Upper lobe of left lung (tissue), 6 donors: ENCODE measurements around the gene VSIG1. TPM values are rescaled to one million over a fixed set of nuclear protein-coding genes. Genes with fewer than 3 reads are reported as not detected.

Source experiments
- ATAC-seq, 2 donors: fragments of 200-7000 bp; cut with Tn5 transposase; one replicate each; pipeline ENCODE4 v1.9.1; 2022; ENCODE audit warnings: mild to moderate bottlenecking in 2 of 2, moderate library complexity in 2 of 2; ENCODE audit not compliant: low FRiP score in 2 of 2
- DNase-seq, 2 donors: peaks; one replicate each; pipeline ENCODE4 v3.0.0-alpha.2; 2019 to 2020
- H3K27ac ChIP-seq, 4 donors: fragments of 200-600 bp; sonication (generic); one replicate each; pipeline ENCODE4 v1.5.1; 2016 to 2019
- H3K27me3 ChIP-seq, 4 donors: fragments of 200-600 bp; sonication (generic); one replicate each; pipeline ENCODE4 v1.5.1; 2017 to 2019
- H3K36me3 ChIP-seq, 4 donors: fragments of 200-600 bp; sonication (generic); one replicate each; pipeline ENCODE4 v1.5.1; 2016 to 2019
- H3K4me1 ChIP-seq, 4 donors: fragments of 200-600 bp; sonication (generic); one replicate each; pipeline ENCODE4 v1.5.1; 2018 to 2019
- H3K4me3 ChIP-seq, 4 donors: fragments of 200-600 bp; sonication (generic); one replicate each; pipeline ENCODE4 v1.5.1; 2017 to 2019; ENCODE audit warnings: mild to moderate bottlenecking in 2 of 4, moderate library complexity in 1 of 4
- H3K9me3 ChIP-seq, 4 donors: fragments of 200-600 bp; sonication (generic); one replicate each; pipeline ENCODE4 v1.5.1; 2018 to 2019
- CTCF ChIP-seq, 6 experiments: fragments of 450-650 bp in 4 of 6; fragments of 200-600 bp in 2 of 6; sonication (generic) in 2 of 6; IDR thresholded peaks; one replicate each; pipeline ENCODE4 v1.5.1; 2016 to 2019; ENCODE audit warnings: antibody characterized with exemption in 6 of 6
- EP300 ChIP-seq, 4 donors: sonication (generic); formaldehyde crosslinking; IDR thresholded peaks; one replicate each; pipeline ENCODE4 v1.5.1; 2017; ENCODE audit warnings: antibody characterized with exemption in 4 of 4, control low read depth in 2 of 4
- POLR2A ChIP-seq, 4 donors: fragments of 450-650 bp; IDR thresholded peaks; one replicate each; pipeline ENCODE4 v1.5.1; 2016 to 2017; ENCODE audit warnings: antibody characterized with exemption in 4 of 4, mild to moderate bottlenecking in 2 of 4
- POLR2AphosphoS5 ChIP-seq, 2 donors: sonication (generic); formaldehyde crosslinking; IDR thresholded peaks; one replicate each; pipeline ENCODE4 v1.5.1; 2017; ENCODE audit warnings: antibody characterized with exemption in 2 of 2
- WGBS, 2 donors: methylation state at CpG; one replicate each; pipeline ENCODE4 v1.1.5; 2017 to 2018; 5-methylcytosine and 5-hydroxymethylcytosine counted together
- total RNA-seq, 6 donors: library from RNA; depleted of rRNA in 4 of 6; stranded (reverse); fragments of >200 nt in 4 of 6; gene quantifications; one replicate each; pipeline versions ENCODE4 v1.1.0 to v1.2.1, GENCODE V29; 2016 to 2021
- donor health status: DM: no; HTN: no; CAD: no; lungs with moderate emphysema.
- donor health status: DM: no; HTN: yes; CAD: no; lungs with severe emphysema.

Gene VSIG1
- total RNA-seq, 6 donors from 2014 or later: 0.54 to 0.86 (median 0.61) TPM; not detected in 3

- Histone ChIP-seq H3K9me3 (no peaks in the 10 kb centered on the region), H3K4me3 (no peak overlapping the region), H3K27ac (no peak overlapping the region), H3K4me1 (no peaks in the 10 kb centered on the region), H3K27me3 (no peaks in the 10 kb centered on the region), H3K36me3 (no peaks in the 10 kb centered on the region)
- DNase-seq (no peak), ATAC-seq (no peak)
- TF ChIP-seq POLR2A (IDR thresholded peaks at IDR 0.05) (no peak), EP300 (IDR thresholded peaks at IDR 0.05) (no peak), POLR2AphosphoS5 (IDR thresholded peaks at IDR 0.05) (no peak), CTCF (IDR thresholded peaks at IDR 0.05) (no peak)
- 23 to 45% methylated on average over 3 of the region's 3 CpGs for WGBS, 2 donors
These were observed 76.4 kb downstream of the VSIG1 start for GRCh38 chrX:108121291-108121690.

GRCh38 chrX:108122748-108123147 lies 77.9 kb downstream of the VSIG1 start:
- DNase-seq (no peak), ATAC-seq (no peak)
- TF ChIP-seq EP300 (IDR thresholded peaks at IDR 0.05) (no peak), POLR2A (IDR thresholded peaks at IDR 0.05) (no peak), CTCF (IDR thresholded peaks at IDR 0.05) (no peak), POLR2AphosphoS5 (IDR thresholded peaks at IDR 0.05) (no peak)
- no peaks in the 10 kb centered on the region for H3K4me1 ChIP-seq
- no peaks in the 10 kb centered on the region for H3K36me3 ChIP-seq
- H3K27me3 ChIP-seq: no peaks in the 10 kb centered on the region
- 60 to 87% methylated on average over 1 to 2 of the region's 2 CpGs for WGBS, 2 donors
- H3K27ac ChIP-seq: no peak overlapping the region
- no peaks in the 10 kb centered on the region for H3K9me3 ChIP-seq
- no peak overlapping the region for H3K4me3 ChIP-seq

DNA sequence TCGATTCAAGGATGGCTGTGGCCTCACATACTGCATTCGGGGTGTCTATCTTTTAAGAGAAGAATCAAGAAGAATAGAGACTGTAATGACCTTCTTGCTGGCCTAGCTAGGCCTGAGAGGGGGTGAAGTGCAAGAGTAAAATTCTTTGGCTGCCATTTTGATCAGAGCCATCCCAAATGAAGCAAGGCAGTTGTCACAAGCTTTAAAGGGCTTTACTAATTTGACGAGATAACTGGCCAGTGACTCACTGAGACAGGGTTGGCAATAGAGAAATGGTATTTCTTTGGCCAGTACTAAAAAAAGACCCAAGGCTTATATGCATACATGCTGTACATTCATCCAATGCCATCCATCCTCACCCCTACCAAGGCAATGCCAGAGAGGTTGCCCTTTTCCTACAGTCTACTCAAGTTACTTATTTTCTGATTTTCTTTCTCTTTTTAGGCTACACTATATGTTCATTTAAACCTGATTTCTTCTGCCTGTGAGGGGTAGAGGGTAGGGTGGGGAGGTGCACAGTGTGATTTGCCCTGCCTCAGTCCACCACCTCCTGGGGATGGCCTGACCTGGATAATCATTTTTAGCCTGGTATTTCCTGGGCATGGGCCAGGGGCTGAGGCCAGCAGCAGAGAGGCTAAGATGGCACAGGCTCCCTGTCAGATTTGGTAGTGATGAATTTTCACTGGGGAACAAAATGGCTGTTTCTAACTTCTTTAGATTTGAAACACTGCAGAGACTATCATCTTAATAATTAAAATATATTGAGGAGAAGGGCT lies 78.9 kb downstream of the VSIG1 start:
- no peak for ATAC-seq
- Histone ChIP-seq H3K36me3 (no peaks in the 10 kb centered on the region), H3K4me1 (no peaks in the 10 kb centered on the region), H3K4me3 (no peak overlapping the region), H3K27ac (no peak overlapping the region), H3K27me3 (no peaks in the 10 kb centered on the region), H3K9me3 (no peaks in the 10 kb centered on the region)
- no peak for TF ChIP-seq POLR2A (IDR thresholded peaks at IDR 0.05)
- TF ChIP-seq POLR2AphosphoS5 (IDR thresholded peaks at IDR 0.05): no peak
- no peak for TF ChIP-seq CTCF (IDR thresholded peaks at IDR 0.05)
- TF ChIP-seq EP300 (IDR thresholded peaks at IDR 0.05): no peak
- 84 to 94% methylated on average over 3 of the region's 3 CpGs for WGBS, 2 donors
- DNase-seq: no peak

- DNase-seq: no peak
- TF ChIP-seq POLR2A (IDR thresholded peaks at IDR 0.05) (no peak), EP300 (IDR thresholded peaks at IDR 0.05) (no peak), POLR2AphosphoS5 (IDR thresholded peaks at IDR 0.05) (no peak), CTCF (IDR thresholded peaks at IDR 0.05) (no peak)
These were observed 81.8 kb downstream of the VSIG1 start for GRCh38 chrX:108126661-108127060.

DNA sequence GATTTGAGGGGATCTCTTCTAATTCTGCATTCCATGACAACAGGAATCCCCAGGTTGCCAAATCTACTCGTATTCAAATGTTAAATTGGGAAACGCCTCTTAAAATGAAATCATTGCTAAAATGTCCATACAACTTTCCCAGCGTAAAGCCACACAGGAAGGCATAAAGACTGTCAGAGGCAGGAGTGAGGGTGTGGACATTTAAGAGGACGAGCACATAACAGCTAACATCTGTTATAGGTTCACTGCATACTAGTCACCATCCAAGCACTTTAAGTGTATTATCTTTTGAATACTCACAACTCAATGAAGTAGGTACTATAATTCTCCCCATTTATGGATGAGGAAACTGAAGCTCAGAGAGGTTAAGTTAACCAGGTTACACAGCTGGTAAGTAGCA lies 82.3 kb downstream of the VSIG1 start:
- 73 to 82% methylated on average over 4 of the region's 4 CpGs for WGBS, 2 donors
- H3K36me3 ChIP-seq: no peaks in the 10 kb centered on the region
- DNase-seq (no peak), ATAC-seq (no peak)
- no peak overlapping the region for H3K27ac ChIP-seq
- no peaks in the 10 kb centered on the region for H3K9me3 ChIP-seq
- TF ChIP-seq CTCF (IDR thresholded peaks at IDR 0.05): no peak
- no peak for TF ChIP-seq POLR2AphosphoS5 (IDR thresholded peaks at IDR 0.05)
- TF ChIP-seq EP300 (IDR thresholded peaks at IDR 0.05): no peak
- no peak for TF ChIP-seq POLR2A (IDR thresholded peaks at IDR 0.05)
- no peak overlapping the region for H3K4me3 ChIP-seq
- no peaks in the 10 kb centered on the region for H3K4me1 ChIP-seq
- no peaks in the 10 kb centered on the region for H3K27me3 ChIP-seq

More at GRCh38 chrX:108126661-108127060, 81.8 kb downstream of the VSIG1 start:
- ATAC-seq: no peak
- no peak overlapping the region for H3K4me3 ChIP-seq
- WGBS, 2 donors: 55 to 80% methylated on average over 2 of the region's 2 CpGs
- no peaks in the 10 kb centered on the region for H3K9me3 ChIP-seq
- no peaks in the 10 kb centered on the region for H3K36me3 ChIP-seq
- no peaks in the 10 kb centered on the region for H3K27me3 ChIP-seq
- H3K27ac ChIP-seq: no peak overlapping the region
- no peaks in the 10 kb centered on the region for H3K4me1 ChIP-seq
